B cell (primary cell): ENCODE data around the gene GPNMB. TPM values are rescaled to one million over a fixed set of nuclear protein-coding genes. Genes with fewer than 3 reads are reported as not detected.

Source experiments
- ATAC-seq: fragments of 200-7000 bp; cut with Tn5 transposase; one replicate; pipeline ENCODE4 v1.10.0; 2021; ENCODE audit warnings: low read depth, mild to moderate bottlenecking, moderate number of reproducible peaks, moderate library complexity
- CTCF ChIA-PET: fragments of 350-600 bp; sonication (Branson Sonifier 250); formaldehyde crosslinking; loops from one replicate; lab custom pipeline; 2021; ENCODE audit warnings: antibody characterized with exemption, inconsistent platforms; lab: Charles Lee
- POLR2A ChIA-PET: fragments of 350-600 bp; sonication (Branson Sonifier 250); formaldehyde crosslinking; loops from one replicate; lab custom pipeline; 2021; ENCODE audit warnings: antibody characterized with exemption; lab: Charles Lee
- DNase-seq: peaks from one replicate; pipeline ENCODE4 v3.0.0; 2013
- H2AFZ ChIP-seq: 2 replicates; pipeline ENCODE4 v1.6.1; 2012; ENCODE audit warnings: mild to moderate bottlenecking, low read depth, low read length; ENCODE audit not compliant: insufficient read depth, poor library complexity, severe bottlenecking
- H3K27ac ChIP-seq, 2 donors: 1 replicate in 1 of 2; 2 replicates in 1 of 2; pipeline ENCODE4 v1.5.1; 2012 to 2013; ENCODE audit warnings: low read length in 2 of 2, mild to moderate bottlenecking in 2 of 2, moderate library complexity in 1 of 2
- H3K27me3 ChIP-seq, 4 experiments: fragments of 200-600 bp in 1 of 4; sonication (generic) in 1 of 4; replicated peaks in 1 of 4; 1 replicate in 2 of 4; 2 replicates in 2 of 4; pipeline versions ENCODE4 v1.6.1 to v1.7.0; 2013 to 2016; ENCODE audit warnings: low read length in 3 of 4, mild to moderate bottlenecking in 2 of 4, mixed read lengths in 1 of 4, moderate library complexity in 1 of 4; ENCODE audit not compliant: insufficient read depth in 4 of 4, control insufficient read depth in 3 of 4; ENCODE audit errors: control extremely low read depth in 1 of 4
- H3K36me3 ChIP-seq, 2 experiments: replicated peaks in 1 of 2; 1 replicate in 1 of 2; 2 replicates in 1 of 2; pipeline versions ENCODE4 v1.6.1 to v1.7.1; 2013; ENCODE audit warnings: low read length in 1 of 2; ENCODE audit not compliant: insufficient read depth in 2 of 2, control insufficient read depth in 1 of 2; ENCODE audit errors: control extremely low read depth in 1 of 2, extremely low read depth in 1 of 2
- H3K4me1 ChIP-seq, 2 donors: fragments of 200-600 bp in 1 of 2; sonication (generic) in 1 of 2; 1 replicate in 1 of 2; 2 replicates in 1 of 2; pipeline versions ENCODE4 v1.5.1 to v1.6.1; 2013 to 2017; ENCODE audit warnings: low read length in 2 of 2; ENCODE audit not compliant: control insufficient read depth in 2 of 2, insufficient read depth in 2 of 2
- H3K4me2 ChIP-seq: replicated peaks from 2 replicates; pipeline ENCODE3; 2012; ENCODE audit warnings: mild to moderate bottlenecking, low read depth, low read length; ENCODE audit not compliant: poor library complexity, severe bottlenecking
- H3K4me3 ChIP-seq, 5 experiments: fragments of 200-600 bp in 1 of 5; sonication (generic) in 1 of 5; 1 replicate in 3 of 5; 2 replicates in 2 of 5; pipeline versions ENCODE4 v1.5.1 to v1.7.0; 2011 to 2016; ENCODE audit warnings: low read length in 4 of 5, mild to moderate bottlenecking in 4 of 5, low read depth in 2 of 5, control low read depth in 1 of 5, moderate library complexity in 1 of 5; ENCODE audit not compliant: insufficient read depth in 1 of 5; ENCODE audit errors: control extremely low read depth in 1 of 5, extremely low read depth in 1 of 5
- H3K79me2 ChIP-seq: fragments of 200-600 bp; sonication (generic); one replicate; pipeline ENCODE4 v1.6.0; 2016; ENCODE audit warnings: low read length; ENCODE audit not compliant: control insufficient read depth, insufficient read depth
- H3K9ac ChIP-seq: fragments of 200-600 bp; sonication (generic); 2 replicates; pipeline ENCODE4 v1.6.1; 2017; ENCODE audit warnings: mild to moderate bottlenecking, low read length, moderate library complexity
- H3K9me3 ChIP-seq, 3 donors: one replicate each; pipeline versions ENCODE4 v1.6.1 to v1.7.1; 2013; ENCODE audit warnings: low read length in 2 of 3; ENCODE audit not compliant: control insufficient read depth in 2 of 3, insufficient read depth in 1 of 3; ENCODE audit errors: control extremely low read depth in 1 of 3
- H4K20me1 ChIP-seq: 2 replicates; pipeline ENCODE4 v1.6.0; 2012; ENCODE audit warnings: mild to moderate bottlenecking, low read length; ENCODE audit not compliant: insufficient read depth, control insufficient read depth, poor library complexity, severe bottlenecking
- H3K27ac Mint-ChIP-seq: one replicate; pipeline ENCODE4 v1.8.0; 2021; ENCODE audit warnings: mixed read lengths
- H3K27me3 Mint-ChIP-seq: one replicate; pipeline ENCODE4 v1.8.0; 2021; ENCODE audit warnings: mixed read lengths
- H3K4me1 Mint-ChIP-seq: one replicate; pipeline ENCODE4 v1.8.0; 2021; ENCODE audit warnings: mixed read lengths
- H3K4me3 Mint-ChIP-seq: one replicate; pipeline ENCODE4 v1.8.0; 2021; ENCODE audit warnings: mixed read lengths
- H3K9me3 Mint-ChIP-seq: one replicate; pipeline ENCODE4 v1.8.0; 2022; ENCODE audit warnings: mixed read lengths; ENCODE audit not compliant: insufficient read depth
- CTCF ChIP-seq: fragments of 200-600 bp; IDR thresholded peaks from one replicate; pipeline ENCODE4 v1.8.0; 2022; ENCODE audit warnings: antibody characterized with exemption, mild to moderate bottlenecking
- EZH2 ChIP-seq: IDR thresholded peaks from 2 replicates; pipeline ENCODE4 v1.6.1; 2012; ENCODE audit warnings: borderline replicate concordance, low read depth, mild to moderate bottlenecking, moderate library complexity, low read length; ENCODE audit not compliant: insufficient read depth, poor library complexity, severe bottlenecking
- WGBS: methylation state at CpG from one replicate; pipeline ENCODE4 v1.1.5; 2013; ENCODE audit warnings: missing lambda C conversion rate; ENCODE audit not compliant: insufficient coverage; 5-methylcytosine and 5-hydroxymethylcytosine counted together
- intact Hi-C: fragments of 100-400 bp; cut with micrococcal nuclease; formaldehyde crosslinking; loops from one replicate; pipeline ENCODE4 v1.10.0; 2022
- polyA plus RNA-seq: library from polyadenylated mRNA; depleted of rRNA; stranded (reverse); fragments of >200 nt; gene quantifications from 2 replicates; pipeline ENCODE4 v1.2.3, GENCODE V29; 2012
- total RNA-seq, 2 donors: library from RNA; stranded (reverse); fragments of 120-200 nt in 1 of 2; gene quantifications; 1 replicate in 1 of 2; 2 replicates in 1 of 2; pipeline versions ENCODE4 v1.2.3 to v1.2.4, GENCODE V29; 2013 to 2022

GPNMB gene
- total and polyA plus RNA-seq, 2 donors (not counting 1 experiment from before 2014, with no cell fraction given) = 2.6 TPM; not detected in 1

- Mint-ChIP-seq H3K27me3 (peaks cover 69% of the 10 kb centered on the region), H3K4me1 (peaks cover 8% of the 10 kb centered on the region), H3K27ac (no peak overlapping the region), H3K4me3 (no peak overlapping the region), H3K9me3 (peaks cover 2% of the 10 kb centered on the region)
- Histone ChIP-seq H3K36me3 (no peaks in the 10 kb centered on the region), H3K4me1 (peaks cover 12% of the 10 kb centered on the region in 2 donors), H3K27ac (no peak overlapping the region), H4K20me1 (no peaks in the 10 kb centered on the region), H3K27me3 (peaks cover 0 to 48% (median 22%) of the 10 kb centered on the region in 4 experiments), H3K4me3 (peak overlapping the region in 1 of 5 experiments; percentile 41), H3K9ac (peak overlapping the region; percentile 45), H3K79me2 (no peaks in the 10 kb centered on the region), H3K4me2 (peak overlapping the region; percentile 73), H3K9me3 (peaks cover 0 to 9% (median 6%) of the 10 kb centered on the region in 3 donors), H2AFZ (peak overlapping the region; percentile 63)
- intact Hi-C loops = no loop called here
- ATAC-seq = no peak
- DNase-seq = no peak
- ChIA-PET POLR2A (interaction anchor here (0.6 kb wide), 1 partner anchor 43 kb away, joined by 6 read pairs; no protein-coding TSS in a partner anchor), CTCF (interaction anchor here (0.9 kb wide), 1 partner anchor 23 kb away, joined by 3 read pairs; no protein-coding TSS in a partner anchor)
- WGBS = 95% methylated on average over 4 of the region's 6 CpGs
- no peak for TF ChIP-seq CTCF
- TF ChIP-seq EZH2 = no peak
Observed at GRCh38 chr7:23247046-23247602, 549 bp downstream of the GPNMB start.
